DOHH2 (cell line): ENCODE measurements around the gene EID1.

Experiments used
- H3F3A ChIP-seq: fragments of 200-600 bp; sonication (generic), shearing (Covaris generic); 2 replicates; pipeline ENCODE4 v1.6.0; 2016; ENCODE audit warnings: antibody characterized with exemption, mild to moderate bottlenecking; ENCODE audit not compliant: control insufficient read depth, insufficient read depth
- H3K27ac ChIP-seq: fragments of 200-600 bp; sonication (generic); 2 replicates; pipeline ENCODE4 v1.5.1; 2014; ENCODE audit warnings: low read depth, mild to moderate bottlenecking, low read length, moderate library complexity
- H3K27me3 ChIP-seq: fragments of 200-600 bp; sonication (generic); 2 replicates; pipeline ENCODE4 v1.6.1; 2014; ENCODE audit warnings: mild to moderate bottlenecking, low read length, mixed read lengths; ENCODE audit not compliant: control insufficient read depth
- H3K36me3 ChIP-seq: fragments of 200-600 bp; sonication (generic); 2 replicates; pipeline ENCODE4 v1.6.1; 2014; ENCODE audit warnings: mild to moderate bottlenecking, low read length, moderate library complexity, mixed read lengths; ENCODE audit not compliant: control insufficient read depth
- H3K4me1 ChIP-seq: fragments of 200-600 bp; sonication (generic); 2 replicates; pipeline ENCODE4 v1.6.1; 2014; ENCODE audit warnings: mild to moderate bottlenecking, low read length, mixed read lengths; ENCODE audit not compliant: control insufficient read depth
- H3K4me2 ChIP-seq: fragments of 200-600 bp; sonication (generic); 2 replicates; pipeline ENCODE4 v1.6.0; 2014; ENCODE audit warnings: mild to moderate bottlenecking, low read length, moderate library complexity
- H3K4me3 ChIP-seq: fragments of 200-600 bp; sonication (generic); 2 replicates; pipeline ENCODE4 v1.5.1; 2014; ENCODE audit warnings: mild to moderate bottlenecking, low read length, mixed read lengths
- H3K79me2 ChIP-seq: fragments of 200-600 bp; sonication (generic); 2 replicates; pipeline ENCODE4 v1.6.1; 2014; ENCODE audit warnings: mild to moderate bottlenecking, low read length, mixed read lengths; ENCODE audit not compliant: control insufficient read depth
- H3K9me2 ChIP-seq: fragments of 200-600 bp; sonication (generic); replicated peaks from 2 replicates; pipeline ENCODE4 v1.6.1; 2014; ENCODE audit warnings: mild to moderate bottlenecking, low read length, mixed read lengths; ENCODE audit not compliant: control insufficient read depth
- H3K9me3 ChIP-seq: fragments of 200-600 bp; sonication (generic); 2 replicates; pipeline ENCODE4 v1.6.1; 2014; ENCODE audit warnings: antibody characterized with exemption, low read length, mixed read lengths; ENCODE audit not compliant: control insufficient read depth, insufficient read depth
- H4K20me1 ChIP-seq: fragments of 200-600 bp; sonication (generic); 2 replicates; pipeline ENCODE4 v1.6.0; 2014; ENCODE audit warnings: low read depth, mild to moderate bottlenecking, antibody characterized with exemption, low read length, moderate library complexity; ENCODE audit not compliant: control insufficient read depth, insufficient read depth
- CTCF ChIP-seq: fragments of 200-600 bp; sonication (generic); IDR thresholded peaks from one replicate; pipeline ENCODE4 v1.5.1; 2014; ENCODE audit warnings: antibody characterized with exemption, mild to moderate bottlenecking, low read depth, low read length; ENCODE audit not compliant: poor library complexity, severe bottlenecking
- EZH2phosphoT487 ChIP-seq: fragments of 200-600 bp; sonication (generic); IDR thresholded peaks from 2 replicates; pipeline ENCODE4 v1.6.1; 2017; ENCODE audit warnings: borderline replicate concordance, mild to moderate bottlenecking, antibody characterized with exemption, low read length, moderate library complexity, mixed read lengths

EID1 gene

GRCh38 chr15:48832648-48833047 is 45.3 kb upstream of the EID1 start:
- no peaks in the 10 kb centered on the region for H3F3A ChIP-seq
- no peaks in the 10 kb centered on the region for H3K79me2 ChIP-seq

GRCh38 chr15:48833526-48834239 is 44.3 kb upstream of the EID1 start:
- TF ChIP-seq EZH2phosphoT487 (no peak), CTCF (no peak)

More at GRCh38 chr15:48832648-48833047, 45.3 kb upstream of the EID1 start:
- no peaks in the 10 kb centered on the region; the same call in 1 of the 2 replicates for H3K9me3 ChIP-seq
- H3K36me3 ChIP-seq = no peaks in the 10 kb centered on the region
- peaks cover 12% of the 10 kb centered on the region for H3K4me1 ChIP-seq
- H4K20me1 ChIP-seq = no peaks in the 10 kb centered on the region
- H3K27me3 ChIP-seq = 0 out of 2 replicates have a peak, but pooled peaks cover 2% of the 10 kb centered on the region
- no peak overlapping the region for H3K4me2 ChIP-seq
- no peak overlapping the region for H3K4me3 ChIP-seq
- H3K27ac ChIP-seq = no peak overlapping the region
- no peaks in the 10 kb centered on the region for H3K9me2 ChIP-seq
- no peak for TF ChIP-seq CTCF
- TF ChIP-seq EZH2phosphoT487 = no peak

GRCh38 chr15:48834756-48835155 is 43.2 kb upstream of the EID1 start:
- Histone ChIP-seq H3K36me3 (no peaks in the 10 kb centered on the region), H3K27me3 (0 out of 2 replicates have a peak, but pooled peaks cover 2% of the 10 kb centered on the region), H3K4me2 (no peak overlapping the region), H3K27ac (no peak overlapping the region), H3K9me2 (no peaks in the 10 kb centered on the region), H3K79me2 (no peaks in the 10 kb centered on the region), H3K4me1 (no peaks in the 10 kb centered on the region), H3F3A (no peaks in the 10 kb centered on the region), H4K20me1 (no peaks in the 10 kb centered on the region), H3K9me3 (no peaks in the 10 kb centered on the region; the same call in 1 of the 2 replicates), H3K4me3 (no peak overlapping the region)
- no peak for TF ChIP-seq CTCF
- no peak for TF ChIP-seq EZH2phosphoT487

More at GRCh38 chr15:48833526-48834239, 44.3 kb upstream of the EID1 start:
- H3K4me1 ChIP-seq = peaks cover 5% of the 10 kb centered on the region
- H4K20me1 ChIP-seq = no peaks in the 10 kb centered on the region
- H3K27me3 ChIP-seq = 0 out of 2 replicates have a peak, but pooled peaks cover 2% of the 10 kb centered on the region
- H3K9me3 ChIP-seq = no peaks in the 10 kb centered on the region; the same call in 1 of the 2 replicates
- H3K4me2 ChIP-seq = no peak overlapping the region
- no peaks in the 10 kb centered on the region for H3K9me2 ChIP-seq
- no peak overlapping the region for H3K27ac ChIP-seq
- H3F3A ChIP-seq = no peaks in the 10 kb centered on the region
- H3K79me2 ChIP-seq = no peaks in the 10 kb centered on the region
- H3K4me3 ChIP-seq = no peak overlapping the region
- H3K36me3 ChIP-seq = no peaks in the 10 kb centered on the region
